Stimulated activated CD4-positive, alpha-beta T cell treated with anti-CD3 and anti-CD28 coated beads, TNF-alpha, amount 100 ng/mL, for 24 hours (primary cell): ENCODE measurements around the gene EEFSEC.

ENCODE experiments used
- DNase-seq, 3 experiments: peaks; one replicate each; pipeline ENCODE4 v3.0.0-alpha.2; 2020; ENCODE audit warnings: low read depth in 3 of 3

Gene EEFSEC

GRCh38 chr3:128271536-128272332 lies 118.5 kb downstream of the EEFSEC start:
- no peak for DNase-seq

GRCh38 chr3:128273109-128273840 lies 120.0 kb downstream of the EEFSEC start:
- no peak for DNase-seq

- DNase-seq = no peak
Observed at GRCh38 chr3:128273841-128274573, 120.7 kb downstream of the EEFSEC start.

- DNase-seq = no peak
Observed at GRCh38 chr3:128274837-128275236, 121.6 kb downstream of the EEFSEC start.

GRCh38 chr3:128275316-128276145 lies 122.2 kb downstream of the EEFSEC start:
- no peak for DNase-seq

GRCh38 chr3:128276146-128276435 lies 122.8 kb downstream of the EEFSEC start:
- no peak for DNase-seq

GRCh38 chr3:128276577-128277183 lies 123.4 kb downstream of the EEFSEC start:
- DNase-seq = no peak

GRCh38 chr3:128277378-128278069 lies 124.2 kb downstream of the EEFSEC start:
- DNase-seq = no peak

GRCh38 chr3:128278130-128278529 lies 124.8 kb downstream of the EEFSEC start:
- no peak for DNase-seq

- no peak for DNase-seq
Observed at GRCh38 chr3:128278761-128279600, 125.7 kb downstream of the EEFSEC start.

GRCh38 chr3:128279601-128279880 lies 126.3 kb downstream of the EEFSEC start:
- DNase-seq = no peak

GRCh38 chr3:128280481-128281052 lies 127.3 kb downstream of the EEFSEC start:
- no peak for DNase-seq

- no peak for DNase-seq
Observed at GRCh38 chr3:128281056-128281455, 127.8 kb downstream of the EEFSEC start.

GRCh38 chr3:128281461-128282367 lies 128.4 kb downstream of the EEFSEC start:
- DNase-seq = no peak

- no peak for DNase-seq
Observed at GRCh38 chr3:128282380-128283196, 129.3 kb downstream of the EEFSEC start.

GRCh38 chr3:128283421-128283820 lies 130.1 kb downstream of the EEFSEC start:
- DNase-seq = no peak

- no peak for DNase-seq
Observed at GRCh38 chr3:128285042-128285966, 132.0 kb downstream of the EEFSEC start.
